GM10266 (cell line): ENCODE data around the gene ZNF649.

Experiments
- DNase-seq: peaks from one replicate; pipeline ENCODE4 v3.0.0; 2012; ENCODE audit errors: extremely low spot score
- TF ChIP-seq, protein P1 (sequence below): IDR thresholded peaks from 2 replicates; pipeline ENCODE4 v1.5.1; 2012; ENCODE audit warnings: mild to moderate bottlenecking, low read depth; ENCODE audit not compliant: control insufficient read depth, insufficient read depth; ENCODE audit errors: missing control alignments

The ZNF649 gene

DNA sequence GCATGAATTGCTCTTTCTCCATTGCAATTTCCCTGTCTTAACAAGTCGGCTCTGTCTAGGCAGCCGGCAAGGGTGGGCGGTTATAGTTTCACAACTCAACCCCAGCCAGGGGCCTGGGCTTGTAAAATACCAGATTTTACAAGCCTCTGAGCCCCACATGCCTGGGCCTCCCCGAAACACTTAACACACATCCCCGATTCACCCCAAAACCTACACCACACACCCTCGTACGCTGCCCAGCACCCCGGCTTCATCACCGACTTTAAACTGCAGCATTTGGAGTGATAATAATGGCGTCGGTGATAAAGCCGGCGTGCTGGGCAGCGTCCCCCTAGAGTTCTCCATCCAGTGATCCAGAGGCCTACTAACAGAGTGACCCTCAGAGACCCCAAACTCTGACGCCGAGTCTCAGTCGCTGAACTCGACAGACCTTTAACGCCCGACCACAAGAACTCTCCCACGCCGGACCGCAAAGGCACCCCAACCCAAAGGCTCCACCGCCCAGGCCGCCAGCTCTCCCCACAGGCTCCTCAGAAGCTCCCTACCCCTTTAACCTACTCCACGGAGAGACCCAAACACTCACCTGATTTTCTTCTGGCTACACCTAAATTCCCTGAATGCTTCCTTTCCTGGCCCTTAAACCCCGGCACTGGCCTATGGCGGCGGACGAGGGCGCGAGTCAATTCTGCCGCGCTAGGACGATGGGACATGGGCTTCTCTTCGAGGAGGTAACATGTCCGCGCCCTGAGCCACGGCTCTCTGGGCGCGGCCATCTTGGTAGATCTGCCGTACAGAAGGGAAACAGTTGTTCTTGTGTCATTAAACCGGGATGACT is at the start of gene ZNF649:
Gene ZNF649, minus strand, starts transcription at position 687 of the 835 bp plus-strand sequence. CDS start 4,910 bp downstream, outside the sequence.
- TF ChIP-seq, protein P1, sequence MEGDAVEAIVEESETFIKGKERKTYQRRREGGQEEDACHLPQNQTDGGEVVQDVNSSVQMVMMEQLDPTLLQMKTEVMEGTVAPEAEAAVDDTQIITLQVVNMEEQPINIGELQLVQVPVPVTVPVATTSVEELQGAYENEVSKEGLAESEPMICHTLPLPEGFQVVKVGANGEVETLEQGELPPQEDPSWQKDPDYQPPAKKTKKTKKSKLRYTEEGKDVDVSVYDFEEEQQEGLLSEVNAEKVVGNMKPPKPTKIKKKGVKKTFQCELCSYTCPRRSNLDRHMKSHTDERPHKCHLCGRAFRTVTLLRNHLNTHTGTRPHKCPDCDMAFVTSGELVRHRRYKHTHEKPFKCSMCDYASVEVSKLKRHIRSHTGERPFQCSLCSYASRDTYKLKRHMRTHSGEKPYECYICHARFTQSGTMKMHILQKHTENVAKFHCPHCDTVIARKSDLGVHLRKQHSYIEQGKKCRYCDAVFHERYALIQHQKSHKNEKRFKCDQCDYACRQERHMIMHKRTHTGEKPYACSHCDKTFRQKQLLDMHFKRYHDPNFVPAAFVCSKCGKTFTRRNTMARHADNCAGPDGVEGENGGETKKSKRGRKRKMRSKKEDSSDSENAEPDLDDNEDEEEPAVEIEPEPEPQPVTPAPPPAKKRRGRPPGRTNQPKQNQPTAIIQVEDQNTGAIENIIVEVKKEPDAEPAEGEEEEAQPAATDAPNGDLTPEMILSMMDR, result peak; percentile 26
- DNase-seq, result peak; percentile 80

DNA sequence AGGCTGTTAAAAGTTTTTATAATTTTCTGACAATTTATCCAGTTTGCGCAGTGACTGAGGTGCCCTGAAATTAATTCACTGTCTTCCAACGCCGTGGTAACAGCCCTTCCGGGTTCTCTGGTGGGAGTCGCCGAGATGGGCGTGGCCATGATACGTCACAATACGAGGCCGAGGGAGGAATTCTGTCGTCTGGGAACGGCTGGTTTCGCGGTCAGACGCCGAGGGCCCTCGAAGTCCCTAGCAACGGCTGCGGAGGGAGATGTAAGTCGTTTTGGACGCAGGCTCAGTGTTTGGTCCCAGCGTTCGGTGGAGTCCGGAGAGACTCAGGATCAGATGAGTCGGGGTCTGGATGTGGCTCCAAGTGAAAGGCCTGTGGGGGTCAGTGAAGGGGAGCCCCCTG is 44.2 kb upstream of the ZNF649 start:
- DNase-seq, result no peak
- TF ChIP-seq, protein P1, result no peak

DNA sequence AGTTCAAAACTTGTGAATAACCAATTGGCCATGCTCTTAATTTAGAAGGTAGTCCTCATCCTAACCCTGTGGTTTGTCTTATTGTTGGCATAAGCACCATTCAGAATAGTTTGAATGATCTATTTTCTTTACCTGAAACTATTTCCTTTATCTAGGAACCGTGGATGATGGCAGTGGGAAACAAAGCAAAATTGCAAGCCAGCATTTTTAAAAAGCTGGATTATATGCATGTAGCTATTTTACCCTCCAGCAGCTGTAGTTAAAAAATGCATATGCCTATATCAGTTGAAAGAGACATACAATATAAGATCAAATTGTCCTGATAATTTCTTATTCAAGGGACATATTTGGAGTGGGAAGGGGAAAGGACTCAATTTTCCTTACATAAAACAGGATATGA is 41.8 kb upstream of the ZNF649 start:
- TF ChIP-seq, protein P1, result no peak
- no peak for DNase-seq

GRCh38 chr19:51944798-51945552 is 40.2 kb upstream of the ZNF649 start:
- no peak for DNase-seq
- TF ChIP-seq, protein P1, result no peak

DNA sequence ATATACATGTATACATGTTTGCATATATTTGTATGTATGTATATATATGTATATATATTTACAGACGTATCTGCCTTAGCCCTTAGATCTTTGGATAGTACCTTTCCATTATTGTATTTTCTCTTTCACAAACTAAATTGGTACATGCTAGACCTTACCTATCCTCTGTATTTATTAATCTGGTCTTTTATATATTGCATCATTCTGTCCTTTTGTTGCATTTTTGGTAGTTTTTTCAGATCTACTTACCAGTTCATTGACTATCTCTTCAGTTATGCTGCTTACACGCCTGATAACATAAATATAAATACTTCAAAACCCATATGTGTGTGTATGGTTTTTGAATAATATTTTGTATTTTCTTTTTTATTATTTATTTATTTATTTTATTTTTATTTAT is 34.1 kb upstream of the ZNF649 start:
- TF ChIP-seq, protein P1, result no peak
- no peak for DNase-seq

- TF ChIP-seq, protein P1, result no peak
- no peak for DNase-seq
Measured at GRCh38 chr19:51931921-51932320, 27.1 kb upstream of the ZNF649 start.

GRCh38 chr19:51927859-51928258 is 23.0 kb upstream of the ZNF649 start:
- no peak for DNase-seq
- TF ChIP-seq, protein P1, result no peak
